K562 (cell line): ENCODE results near the gene SEBOX. TPM values are rescaled to one million over a fixed set of nuclear protein-coding genes. Genes with fewer than 3 reads are reported as not detected.

Source experiments
- BMI1 ChIP-seq: fragments of 150-350 bp; IDR thresholded peaks from 2 replicates; pipeline ENCODE4 v1.6.1; 2014; ENCODE audit warnings: low read length
- GATAD2A ChIP-seq: fragments of 450-650 bp; IDR thresholded peaks from 2 replicates; pipeline ENCODE4 v1.6.1; 2017
- MEF2A ChIP-seq: IDR thresholded peaks from 2 replicates; pipeline ENCODE4 v1.6.1; 2011; ENCODE audit warnings: low read depth, mild to moderate bottlenecking, low read length, moderate library complexity; ENCODE audit not compliant: control insufficient read depth
- NCOA1 ChIP-seq: fragments of 450-650 bp; IDR thresholded peaks from 2 replicates; pipeline ENCODE4 v1.6.1; 2016; ENCODE audit warnings: low read depth
- SMAD2 ChIP-seq: fragments of 150-350 bp; IDR thresholded peaks from 2 replicates; pipeline ENCODE4 v1.6.1; 2014; ENCODE audit warnings: low read depth, mild to moderate bottlenecking, low read length
- SPI1 ChIP-seq: IDR thresholded peaks from 2 replicates; pipeline ENCODE4 v1.6.1; 2011; ENCODE audit warnings: low read depth, low read length, control low read depth, borderline replicate concordance
- SUPT5H ChIP-seq: fragments of 450-650 bp; IDR thresholded peaks from 2 replicates; pipeline ENCODE4 v1.6.1; 2016
- ZNF12 ChIP-seq: sonication (generic); formaldehyde crosslinking; IDR thresholded peaks from 2 replicates; pipeline ENCODE4 v1.4.0; 2020; ENCODE audit warnings: mild to moderate bottlenecking, missing genetic modification reagents
- ZNF354B ChIP-seq: fragments of 250-450 bp; sonication (Bioruptor Pico); IDR thresholded peaks from 2 replicates; pipeline ENCODE4 v1.4.0; 2020
- ZNF551 ChIP-seq: fragments of 250-450 bp; sonication (Bioruptor Pico); IDR thresholded peaks from 2 replicates; pipeline ENCODE4 v1.5.0; 2021; ENCODE audit warnings: mild to moderate bottlenecking, moderate library complexity
- ZNF668 ChIP-seq: fragments of 250-450 bp; sonication (Bioruptor Pico); IDR thresholded peaks from 2 replicates; pipeline ENCODE4 v1.8.0; 2022; ENCODE audit warnings: mild to moderate bottlenecking, inconsistent platforms
- ZNF717 ChIP-seq: fragments of 250-450 bp; sonication (Bioruptor Pico); IDR thresholded peaks from 2 replicates; pipeline ENCODE4 v1.5.0; 2021
- ZSCAN29 ChIP-seq: fragments of 450-650 bp; IDR thresholded peaks from 2 replicates; pipeline ENCODE4 v1.6.1; 2017
- polyA plus RNA-seq, 8 experiments: library from polyadenylated mRNA; depleted of rRNA in 4 of 8; stranded (reverse) in 5 of 8; unstranded in 3 of 8; fragments of >200 nt; fragmentation: Nextera tagmentation in 2 of 8; fragmentation: Illumina TruSeq in 1 of 8; extraction: Ambion mirVana in 2 of 8; extraction: Trizol in 1 of 8; gene quantifications; 2 replicates each; pipeline versions ENCODE4 v1.2.1 to v1.2.3, GENCODE V29; 2011 to 2014; ENCODE audit warnings: inconsistent platforms in 1 of 8, missing spikeins in 1 of 8
- total RNA-seq, 7 experiments: library from RNA; depleted of rRNA in 6 of 7; stranded (reverse); fragments of >200 nt in 6 of 7; fragmentation: Illumina TruSeq in 2 of 7; extraction: Trizol in 2 of 7; gene quantifications; 2 replicates each; pipeline versions ENCODE4 v1.2.1 to v1.2.3, GENCODE V29; 2011 to 2021; ENCODE audit warnings: low replicate concordance in 1 of 7
- TF ChIP-seq, protein P1 (sequence below): fragments of 450-650 bp; formaldehyde crosslinking; conservative IDR thresholded peaks from 2 replicates; pipeline ENCODE4 v1.4.0; 2022; ENCODE audit warnings: mild to moderate bottlenecking, missing genetic modification characterization
- TF ChIP-seq, protein P2 (sequence below): fragments of 250-450 bp; sonication (Bioruptor Pico); IDR thresholded peaks from 2 replicates; pipeline ENCODE4 v1.8.0; 2022; ENCODE audit warnings: moderate library complexity, mild to moderate bottlenecking, inconsistent platforms
- TF ChIP-seq, protein P3 (sequence below): sonication (generic); formaldehyde crosslinking; IDR thresholded peaks from 2 replicates; pipeline ENCODE4 v1.8.0; 2022; ENCODE audit warnings: missing genetic modification reagents, mild to moderate bottlenecking, borderline replicate concordance
- TF ChIP-seq, protein P4 (sequence below), 3 experiments: fragments of 200-800 bp in 1 of 3; fragments of 250-450 bp in 1 of 3; fragments of 450-650 bp in 1 of 3; sonication (Bioruptor Pico) in 1 of 3; sonication (Bioruptor generic) in 1 of 3; formaldehyde crosslinking in 1 of 3; IDR thresholded peaks; 2 replicates each; pipeline versions ENCODE4 v1.6.1 to v1.8.0; 2016 to 2022; ENCODE audit warnings: mild to moderate bottlenecking in 2 of 3, missing genetic modification characterization in 2 of 3, missing compliant biosample characterization in 1 of 3, moderate library complexity in 1 of 3

SEBOX gene
- total and polyA plus RNA-seq, 9 of the 15 experiments (the other 6 are each of a cell fraction or from before 2014, with no cell fraction given) = not detected

DNA sequence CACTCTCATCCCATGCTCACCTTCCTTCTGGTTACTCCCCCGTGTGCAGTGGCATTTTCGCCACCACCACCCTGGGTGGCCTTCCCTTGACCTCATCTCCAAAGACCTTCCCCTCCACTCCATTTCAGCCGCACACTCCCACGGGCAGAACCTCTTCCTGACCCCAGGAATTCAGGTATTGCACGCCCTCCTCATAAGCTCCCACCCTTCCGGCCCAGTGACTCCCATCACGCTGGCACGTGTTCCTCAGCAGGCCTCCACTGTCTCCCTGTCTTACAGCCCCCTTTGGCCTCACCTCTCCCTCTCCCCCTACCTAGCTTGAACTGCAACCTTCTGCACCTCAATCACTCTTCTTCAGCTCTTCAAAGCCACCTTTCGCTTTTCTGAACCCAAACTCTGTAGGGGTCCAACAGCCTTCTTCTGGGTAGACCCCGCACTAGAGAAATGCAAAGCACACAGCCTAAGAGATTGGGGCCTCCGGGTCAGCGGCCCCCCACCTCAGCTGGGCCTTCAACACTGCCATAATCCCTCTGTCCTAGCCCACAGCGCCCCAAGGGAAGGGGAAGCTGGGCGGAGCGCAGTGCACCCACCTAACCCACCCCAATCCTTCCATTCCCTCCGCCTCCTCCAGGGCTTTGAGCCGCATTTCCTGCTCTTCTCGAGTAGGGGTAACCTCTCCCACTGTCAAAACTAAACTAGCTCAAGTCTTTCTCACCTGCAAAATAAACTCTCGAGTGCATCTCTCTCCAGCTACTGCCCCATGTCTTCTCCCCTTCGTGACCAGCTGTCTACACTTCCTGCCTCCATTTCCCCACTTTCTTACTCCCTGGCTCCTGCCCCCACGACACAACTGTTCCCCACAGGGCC lies 47.7 kb downstream of the SEBOX start (continued):
- TF ChIP-seq, protein P1, sequence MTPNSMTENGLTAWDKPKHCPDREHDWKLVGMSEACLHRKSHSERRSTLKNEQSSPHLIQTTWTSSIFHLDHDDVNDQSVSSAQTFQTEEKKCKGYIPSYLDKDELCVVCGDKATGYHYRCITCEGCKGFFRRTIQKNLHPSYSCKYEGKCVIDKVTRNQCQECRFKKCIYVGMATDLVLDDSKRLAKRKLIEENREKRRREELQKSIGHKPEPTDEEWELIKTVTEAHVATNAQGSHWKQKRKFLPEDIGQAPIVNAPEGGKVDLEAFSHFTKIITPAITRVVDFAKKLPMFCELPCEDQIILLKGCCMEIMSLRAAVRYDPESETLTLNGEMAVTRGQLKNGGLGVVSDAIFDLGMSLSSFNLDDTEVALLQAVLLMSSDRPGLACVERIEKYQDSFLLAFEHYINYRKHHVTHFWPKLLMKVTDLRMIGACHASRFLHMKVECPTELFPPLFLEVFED (CRISPR knock-in tag) = 0 out of 2 replicates have a peak, but pooled peaks have one; percentile 5
- TF ChIP-seq ZNF551 (CRISPR knock-in tag) (no peak), SUPT5H (0 out of 2 replicates have a peak, but pooled peaks have one; percentile 17), BMI1 (no peak), ZNF354B (CRISPR knock-in tag) (no peak), SMAD2 (no peak), ZNF668 (no peak), ZNF12 (no peak), GATAD2A (peak; percentile 8), SPI1 (no peak), ZSCAN29 (no peak), ZNF717 (CRISPR knock-in tag) (no peak), NCOA1 (no peak), MEF2A (no peak)
- TF ChIP-seq, protein P2, sequence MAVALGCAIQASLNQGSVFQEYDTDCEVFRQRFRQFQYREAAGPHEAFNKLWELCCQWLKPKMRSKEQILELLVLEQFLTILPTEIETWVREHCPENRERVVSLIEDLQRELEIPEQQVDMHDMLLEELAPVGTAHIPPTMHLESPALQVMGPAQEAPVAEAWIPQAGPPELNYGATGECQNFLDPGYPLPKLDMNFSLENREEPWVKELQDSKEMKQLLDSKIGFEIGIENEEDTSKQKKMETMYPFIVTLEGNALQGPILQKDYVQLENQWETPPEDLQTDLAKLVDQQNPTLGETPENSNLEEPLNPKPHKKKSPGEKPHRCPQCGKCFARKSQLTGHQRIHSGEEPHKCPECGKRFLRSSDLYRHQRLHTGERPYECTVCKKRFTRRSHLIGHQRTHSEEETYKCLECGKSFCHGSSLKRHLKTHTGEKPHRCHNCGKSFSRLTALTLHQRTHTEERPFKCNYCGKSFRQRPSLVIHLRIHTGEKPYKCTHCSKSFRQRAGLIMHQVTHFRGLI = no peak
- TF ChIP-seq, protein P3, sequence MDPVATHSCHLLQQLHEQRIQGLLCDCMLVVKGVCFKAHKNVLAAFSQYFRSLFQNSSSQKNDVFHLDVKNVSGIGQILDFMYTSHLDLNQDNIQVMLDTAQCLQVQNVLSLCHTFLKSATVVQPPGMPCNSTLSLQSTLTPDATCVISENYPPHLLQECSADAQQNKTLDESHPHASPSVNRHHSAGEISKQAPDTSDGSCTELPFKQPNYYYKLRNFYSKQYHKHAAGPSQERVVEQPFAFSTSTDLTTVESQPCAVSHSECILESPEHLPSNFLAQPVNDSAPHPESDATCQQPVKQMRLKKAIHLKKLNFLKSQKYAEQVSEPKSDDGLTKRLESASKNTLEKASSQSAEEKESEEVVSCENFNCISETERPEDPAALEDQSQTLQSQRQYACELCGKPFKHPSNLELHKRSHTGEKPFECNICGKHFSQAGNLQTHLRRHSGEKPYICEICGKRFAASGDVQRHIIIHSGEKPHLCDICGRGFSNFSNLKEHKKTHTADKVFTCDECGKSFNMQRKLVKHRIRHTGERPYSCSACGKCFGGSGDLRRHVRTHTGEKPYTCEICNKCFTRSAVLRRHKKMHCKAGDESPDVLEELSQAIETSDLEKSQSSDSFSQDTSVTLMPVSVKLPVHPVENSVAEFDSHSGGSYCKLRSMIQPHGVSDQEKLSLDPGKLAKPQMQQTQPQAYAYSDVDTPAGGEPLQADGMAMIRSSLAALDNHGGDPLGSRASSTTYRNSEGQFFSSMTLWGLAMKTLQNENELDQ (CRISPR knock-in tag) = no peak
- TF ChIP-seq, protein P4, sequence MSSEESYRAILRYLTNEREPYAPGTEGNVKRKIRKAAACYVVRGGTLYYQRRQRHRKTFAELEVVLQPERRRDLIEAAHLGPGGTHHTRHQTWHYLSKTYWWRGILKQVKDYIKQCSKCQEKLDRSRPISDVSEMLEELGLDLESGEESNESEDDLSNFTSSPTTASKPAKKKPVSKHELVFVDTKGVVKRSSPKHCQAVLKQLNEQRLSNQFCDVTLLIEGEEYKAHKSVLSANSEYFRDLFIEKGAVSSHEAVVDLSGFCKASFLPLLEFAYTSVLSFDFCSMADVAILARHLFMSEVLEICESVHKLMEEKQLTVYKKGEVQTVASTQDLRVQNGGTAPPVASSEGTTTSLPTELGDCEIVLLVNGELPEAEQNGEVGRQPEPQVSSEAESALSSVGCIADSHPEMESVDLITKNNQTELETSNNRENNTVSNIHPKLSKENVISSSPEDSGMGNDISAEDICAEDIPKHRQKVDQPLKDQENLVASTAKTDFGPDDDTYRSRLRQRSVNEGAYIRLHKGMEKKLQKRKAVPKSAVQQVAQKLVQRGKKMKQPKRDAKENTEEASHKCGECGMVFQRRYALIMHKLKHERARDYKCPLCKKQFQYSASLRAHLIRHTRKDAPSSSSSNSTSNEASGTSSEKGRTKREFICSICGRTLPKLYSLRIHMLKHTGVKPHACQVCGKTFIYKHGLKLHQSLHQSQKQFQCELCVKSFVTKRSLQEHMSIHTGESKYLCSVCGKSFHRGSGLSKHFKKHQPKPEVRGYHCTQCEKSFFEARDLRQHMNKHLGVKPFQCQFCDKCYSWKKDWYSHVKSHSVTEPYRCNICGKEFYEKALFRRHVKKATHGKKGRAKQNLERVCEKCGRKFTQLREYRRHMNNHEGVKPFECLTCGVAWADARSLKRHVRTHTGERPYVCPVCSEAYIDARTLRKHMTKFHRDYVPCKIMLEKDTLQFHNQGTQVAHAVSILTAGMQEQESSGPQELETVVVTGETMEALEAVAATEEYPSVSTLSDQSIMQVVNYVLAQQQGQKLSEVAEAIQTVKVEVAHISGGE (CRISPR knock-in tag; IDR thresholded peaks at IDR 0.05) = peak in 1 of 3 experiments; percentile 46; a peak in 1 of 6 replicates
